ENCODE results near the gene TSPAN9. TPM values are rescaled to one million over a fixed set of nuclear protein-coding genes. Genes with fewer than 3 reads are reported as not detected.

TSPAN9 gene
- polyA plus RNA-seq, 1 of the 3 experiments (the other 2 are of a cell fraction) = 34.9 TPM

DNA sequence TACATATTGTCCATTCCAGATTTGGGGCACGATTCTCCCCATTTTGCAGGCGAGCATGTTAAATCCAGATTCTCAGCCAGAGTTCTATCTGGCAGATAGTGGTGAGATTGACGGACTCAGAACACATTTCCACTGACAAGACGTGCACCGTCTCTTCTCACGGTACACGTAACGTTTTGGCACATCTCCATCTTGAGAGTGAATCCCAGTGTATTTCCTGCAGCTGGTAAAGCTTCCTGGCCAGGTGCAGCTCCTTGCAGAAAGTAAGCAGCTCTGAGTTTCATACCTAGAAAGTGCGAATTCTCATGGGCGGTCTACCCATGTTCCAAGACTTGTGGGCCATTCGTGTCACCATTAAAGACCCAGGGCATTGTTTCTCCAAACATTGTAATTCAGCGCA, 102.6 kb downstream of the TSPAN9 start:
- ChIA-PET CTCF (interaction anchor here (0.8 to 5.0 kb wide), 5 partner anchors 10 to 95 kb away, joined by 3 to 27 read pairs (median 7); no protein-coding TSS in a partner anchor), POLR2A (no interaction called here)
- TF ChIP-seq EZH2phosphoT487 (IDR thresholded peaks at IDR 0.05; ENCODE audit: borderline replicate concordance, low read depth) (no peak), TEAD4 (IDR thresholded peaks at IDR 0.05; ENCODE audit: borderline replicate concordance, insufficient read depth) (no peak), RXRA (IDR thresholded peaks at IDR 0.05; ENCODE audit: borderline replicate concordance, low read depth) (no peak), GATA2 (CRISPR knock-in tag; IDR thresholded peaks at IDR 0.05) (no peak), YY1 (IDR thresholded peaks at IDR 0.05; ENCODE audit: low read depth) (no peak), NRF1 (IDR thresholded peaks at IDR 0.05; ENCODE audit: low read depth, low read length) (no peak), ELF1 (IDR thresholded peaks at IDR 0.05) (no peak), MEF2A (IDR thresholded peaks at IDR 0.05; ENCODE audit: borderline replicate concordance, low read depth) (no peak), TCF12 (IDR thresholded peaks at IDR 0.05) (no peak)
- TF ChIP-seq, protein P1, sequence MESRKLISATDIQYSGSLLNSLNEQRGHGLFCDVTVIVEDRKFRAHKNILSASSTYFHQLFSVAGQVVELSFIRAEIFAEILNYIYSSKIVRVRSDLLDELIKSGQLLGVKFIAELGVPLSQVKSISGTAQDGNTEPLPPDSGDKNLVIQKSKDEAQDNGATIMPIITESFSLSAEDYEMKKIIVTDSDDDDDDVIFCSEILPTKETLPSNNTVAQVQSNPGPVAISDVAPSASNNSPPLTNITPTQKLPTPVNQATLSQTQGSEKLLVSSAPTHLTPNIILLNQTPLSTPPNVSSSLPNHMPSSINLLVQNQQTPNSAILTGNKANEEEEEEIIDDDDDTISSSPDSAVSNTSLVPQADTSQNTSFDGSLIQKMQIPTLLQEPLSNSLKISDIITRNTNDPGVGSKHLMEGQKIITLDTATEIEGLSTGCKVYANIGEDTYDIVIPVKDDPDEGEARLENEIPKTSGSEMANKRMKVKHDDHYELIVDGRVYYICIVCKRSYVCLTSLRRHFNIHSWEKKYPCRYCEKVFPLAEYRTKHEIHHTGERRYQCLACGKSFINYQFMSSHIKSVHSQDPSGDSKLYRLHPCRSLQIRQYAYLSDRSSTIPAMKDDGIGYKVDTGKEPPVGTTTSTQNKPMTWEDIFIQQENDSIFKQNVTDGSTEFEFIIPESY (IDR thresholded peaks at IDR 0.05; ENCODE audit: borderline replicate concordance, low read depth) = no peak
- TF ChIP-seq, protein P2, sequence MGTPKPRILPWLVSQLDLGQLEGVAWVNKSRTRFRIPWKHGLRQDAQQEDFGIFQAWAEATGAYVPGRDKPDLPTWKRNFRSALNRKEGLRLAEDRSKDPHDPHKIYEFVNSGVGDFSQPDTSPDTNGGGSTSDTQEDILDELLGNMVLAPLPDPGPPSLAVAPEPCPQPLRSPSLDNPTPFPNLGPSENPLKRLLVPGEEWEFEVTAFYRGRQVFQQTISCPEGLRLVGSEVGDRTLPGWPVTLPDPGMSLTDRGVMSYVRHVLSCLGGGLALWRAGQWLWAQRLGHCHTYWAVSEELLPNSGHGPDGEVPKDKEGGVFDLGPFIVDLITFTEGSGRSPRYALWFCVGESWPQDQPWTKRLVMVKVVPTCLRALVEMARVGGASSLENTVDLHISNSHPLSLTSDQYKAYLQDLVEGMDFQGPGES (IDR thresholded peaks at IDR 0.05; ENCODE audit: low read depth, low read length) = no peak
- H3K27ac ChIP-seq (ENCODE audit: low read depth in 2 of 2, low read length in 1 of 2) = no peak overlapping the region
- no peaks in the 10 kb centered on the region for H3K9me3 ChIP-seq
- H4K20me1 ChIP-seq (ENCODE audit: insufficient read depth) = no peaks in the 10 kb centered on the region
- DNase-seq = no peak
- no peaks in the 10 kb centered on the region for H3K9me2 ChIP-seq
- 94% methylated on average over 12 of the region's 12 CpGs for WGBS (ENCODE audit: low lambda C conversion rate)
- H3K4me1 ChIP-seq (ENCODE audit: control insufficient read depth in 1 of 2, insufficient read depth in 2 of 2, low read depth in 1 of 2, low read length in 1 of 2) = peaks cover 2 to 4% of the 10 kb centered on the region in 2 experiments; a peak in 1 of 4 replicates
- H3K79me2 ChIP-seq (ENCODE audit: insufficient read depth) = no peaks in the 10 kb centered on the region
- H2AFZ ChIP-seq (ENCODE audit: low read depth) = no peak overlapping the region
- no peaks in the 10 kb centered on the region for H3K36me3 ChIP-seq (replicated peaks in 1 of 2; ENCODE audit: control insufficient read depth in 1 of 2, insufficient read depth in 2 of 2, low read length in 1 of 2)
- H3K27me3 ChIP-seq (ENCODE audit: insufficient read depth) = no peaks in the 10 kb centered on the region
- H3F3A ChIP-seq (replicated peaks; ENCODE audit: insufficient read depth) = no peaks in the 10 kb centered on the region
- no peak overlapping the region for H3K9ac ChIP-seq
- H3K4me3 ChIP-seq (ENCODE audit: low read depth in 2 of 2, low read length in 1 of 2) = no peak overlapping the region
- H3K4me2 ChIP-seq = no peak overlapping the region

DNA sequence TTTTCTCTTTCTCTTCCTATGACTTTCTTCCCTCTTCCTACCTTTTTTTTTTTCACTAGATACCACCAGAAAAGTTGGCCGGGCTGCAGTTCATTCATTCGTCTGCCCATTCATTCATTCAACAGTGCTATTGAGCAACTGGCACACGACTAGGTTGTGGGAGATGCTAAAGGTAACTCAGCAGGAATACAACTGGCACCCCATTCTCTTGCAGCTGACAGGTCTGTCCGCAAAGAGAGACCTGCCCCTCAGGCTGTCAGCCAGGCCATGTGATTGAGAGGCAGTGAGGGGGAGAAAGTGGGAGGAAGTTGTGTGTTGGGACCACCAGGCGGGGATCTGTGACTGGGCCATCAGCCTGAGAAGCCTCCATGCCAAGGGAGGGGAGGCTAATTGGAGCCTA, 105.2 kb downstream of the TSPAN9 start:
- ChIA-PET POLR2A (no interaction called here), CTCF (interaction anchor here (1.8 to 5.0 kb wide), 3 partner anchors 16 to 93 kb away, joined by 4 to 27 read pairs (median 7); no protein-coding TSS in a partner anchor)
- Histone ChIP-seq H3K9ac (no peak overlapping the region), H3K4me2 (no peak overlapping the region), H3F3A (replicated peaks; ENCODE audit: insufficient read depth) (no peaks in the 10 kb centered on the region), H3K4me3 (ENCODE audit: low read depth in 2 of 2, low read length in 1 of 2) (no peak overlapping the region), H3K27me3 (ENCODE audit: insufficient read depth) (no peaks in the 10 kb centered on the region), H3K27ac (ENCODE audit: low read depth in 2 of 2, low read length in 1 of 2) (no peak overlapping the region), H3K4me1 (ENCODE audit: control insufficient read depth in 1 of 2, insufficient read depth in 2 of 2, low read depth in 1 of 2, low read length in 1 of 2) (peaks cover 4 to 15% of the 10 kb centered on the region in 2 experiments; a peak in 3 of 4 replicates), H4K20me1 (ENCODE audit: insufficient read depth) (peaks cover 2% of the 10 kb centered on the region; the same call in 1 of the 2 replicates), H3K79me2 (ENCODE audit: insufficient read depth) (no peaks in the 10 kb centered on the region), H2AFZ (ENCODE audit: low read depth) (no peak overlapping the region), H3K9me3 (no peaks in the 10 kb centered on the region), H3K36me3 (replicated peaks in 1 of 2; ENCODE audit: control insufficient read depth in 1 of 2, insufficient read depth in 2 of 2, low read length in 1 of 2) (no peaks in the 10 kb centered on the region), H3K9me2 (no peaks in the 10 kb centered on the region)
- 88% methylated on average over 5 of the region's 5 CpGs for WGBS (ENCODE audit: low lambda C conversion rate)
- DNase-seq = no peak
- no peak for TF ChIP-seq GABPA (IDR thresholded peaks at IDR 0.05; ENCODE audit: low read depth)
- no peak for TF ChIP-seq RFX5 (IDR thresholded peaks at IDR 0.05; ENCODE audit: low read length)
- no peak for TF ChIP-seq POLR2AphosphoS5 (IDR thresholded peaks at IDR 0.05; ENCODE audit: low read depth, low read length)
- TF ChIP-seq FOXJ3 (CRISPR knock-in tag; IDR thresholded peaks at IDR 0.05) = no peak
- TF ChIP-seq ELF1 (IDR thresholded peaks at IDR 0.05) = no peak
- no peak for TF ChIP-seq RCOR1 (IDR thresholded peaks at IDR 0.05; ENCODE audit: low read length)
- TF ChIP-seq YY1 (IDR thresholded peaks at IDR 0.05; ENCODE audit: low read depth) = no peak
- no peak for TF ChIP-seq TEAD4 (IDR thresholded peaks at IDR 0.05; ENCODE audit: borderline replicate concordance, insufficient read depth)
- TF ChIP-seq, protein P3, sequence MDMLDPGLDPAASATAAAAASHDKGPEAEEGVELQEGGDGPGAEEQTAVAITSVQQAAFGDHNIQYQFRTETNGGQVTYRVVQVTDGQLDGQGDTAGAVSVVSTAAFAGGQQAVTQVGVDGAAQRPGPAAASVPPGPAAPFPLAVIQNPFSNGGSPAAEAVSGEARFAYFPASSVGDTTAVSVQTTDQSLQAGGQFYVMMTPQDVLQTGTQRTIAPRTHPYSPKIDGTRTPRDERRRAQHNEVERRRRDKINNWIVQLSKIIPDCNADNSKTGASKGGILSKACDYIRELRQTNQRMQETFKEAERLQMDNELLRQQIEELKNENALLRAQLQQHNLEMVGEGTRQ (IDR thresholded peaks at IDR 0.05; ENCODE audit: borderline replicate concordance, low read depth, low read length) = no peak
- no peak for TF ChIP-seq MEF2A (IDR thresholded peaks at IDR 0.05; ENCODE audit: borderline replicate concordance, low read depth)
- no peak for TF ChIP-seq RAD21 (IDR thresholded peaks at IDR 0.05; ENCODE audit: low read length)
- TF ChIP-seq, protein P4, sequence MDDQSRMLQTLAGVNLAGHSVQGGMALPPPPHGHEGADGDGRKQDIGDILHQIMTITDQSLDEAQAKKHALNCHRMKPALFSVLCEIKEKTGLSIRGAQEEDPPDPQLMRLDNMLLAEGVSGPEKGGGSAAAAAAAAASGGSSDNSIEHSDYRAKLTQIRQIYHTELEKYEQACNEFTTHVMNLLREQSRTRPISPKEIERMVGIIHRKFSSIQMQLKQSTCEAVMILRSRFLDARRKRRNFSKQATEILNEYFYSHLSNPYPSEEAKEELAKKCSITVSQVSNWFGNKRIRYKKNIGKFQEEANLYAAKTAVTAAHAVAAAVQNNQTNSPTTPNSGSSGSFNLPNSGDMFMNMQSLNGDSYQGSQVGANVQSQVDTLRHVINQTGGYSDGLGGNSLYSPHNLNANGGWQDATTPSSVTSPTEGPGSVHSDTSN (IDR thresholded peaks at IDR 0.05) = no peak
- TF ChIP-seq, protein P2 (IDR thresholded peaks at IDR 0.05; ENCODE audit: low read depth, low read length) = no peak
- TF ChIP-seq, protein P1 (IDR thresholded peaks at IDR 0.05; ENCODE audit: borderline replicate concordance, low read depth) = no peak
- no peak for TF ChIP-seq NRF1 (IDR thresholded peaks at IDR 0.05; ENCODE audit: low read depth, low read length)

Measured in SK-N-SH (cell line).